Measurements from ENCODE around the gene WRNIP1.

Gene WRNIP1

GRCh38 chr6:2794171-2794730 is 29.1 kb downstream of the WRNIP1 start:
- TF ChIP-seq, protein P1, sequence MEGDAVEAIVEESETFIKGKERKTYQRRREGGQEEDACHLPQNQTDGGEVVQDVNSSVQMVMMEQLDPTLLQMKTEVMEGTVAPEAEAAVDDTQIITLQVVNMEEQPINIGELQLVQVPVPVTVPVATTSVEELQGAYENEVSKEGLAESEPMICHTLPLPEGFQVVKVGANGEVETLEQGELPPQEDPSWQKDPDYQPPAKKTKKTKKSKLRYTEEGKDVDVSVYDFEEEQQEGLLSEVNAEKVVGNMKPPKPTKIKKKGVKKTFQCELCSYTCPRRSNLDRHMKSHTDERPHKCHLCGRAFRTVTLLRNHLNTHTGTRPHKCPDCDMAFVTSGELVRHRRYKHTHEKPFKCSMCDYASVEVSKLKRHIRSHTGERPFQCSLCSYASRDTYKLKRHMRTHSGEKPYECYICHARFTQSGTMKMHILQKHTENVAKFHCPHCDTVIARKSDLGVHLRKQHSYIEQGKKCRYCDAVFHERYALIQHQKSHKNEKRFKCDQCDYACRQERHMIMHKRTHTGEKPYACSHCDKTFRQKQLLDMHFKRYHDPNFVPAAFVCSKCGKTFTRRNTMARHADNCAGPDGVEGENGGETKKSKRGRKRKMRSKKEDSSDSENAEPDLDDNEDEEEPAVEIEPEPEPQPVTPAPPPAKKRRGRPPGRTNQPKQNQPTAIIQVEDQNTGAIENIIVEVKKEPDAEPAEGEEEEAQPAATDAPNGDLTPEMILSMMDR (IDR thresholded peaks at IDR 0.05; ENCODE audit: insufficient read depth, low read length, missing control alignments) = no peak
- no peak overlapping the region for H3K4me3 ChIP-seq (ENCODE audit: low read depth, low read length)
- no peak for DNase-seq (ENCODE audit: low read depth, low spot score)
- CTCF ChIA-PET = interaction anchor here (1.3 to 6.1 kb wide), 5 partner anchors 47 to 158 kb away, joined by 4 to 114 read pairs (median 11); partner anchors contain the start of gene SERPINB1
- POLR2A ChIA-PET = no interaction called here

- H3K4me3 ChIP-seq (ENCODE audit: low read depth, low read length) = no peak overlapping the region
- TF ChIP-seq, protein P1 (IDR thresholded peaks at IDR 0.05; ENCODE audit: insufficient read depth, low read length, missing control alignments) = no peak
- CTCF ChIA-PET = interaction anchor here (1.1 to 5.9 kb wide), 2 partner anchors 51 to 138 kb away, joined by 5 to 114 read pairs; no protein-coding TSS in a partner anchor
- no peak for DNase-seq (ENCODE audit: low read depth, low spot score)
- POLR2A ChIA-PET = no interaction called here
These were observed 30.0 kb downstream of the WRNIP1 start for GRCh38 chr6:2795162-2795561.

GRCh38 chr6:2795956-2796355 is 30.8 kb downstream of the WRNIP1 start:
- POLR2A ChIA-PET = no interaction called here
- CTCF ChIA-PET = interaction anchor here (1.1 to 1.8 kb wide), 2 partner anchors 43 to 50 kb away, joined by 5 read pairs; no protein-coding TSS in a partner anchor
- no peak for DNase-seq (ENCODE audit: low read depth, low spot score)

DNA sequence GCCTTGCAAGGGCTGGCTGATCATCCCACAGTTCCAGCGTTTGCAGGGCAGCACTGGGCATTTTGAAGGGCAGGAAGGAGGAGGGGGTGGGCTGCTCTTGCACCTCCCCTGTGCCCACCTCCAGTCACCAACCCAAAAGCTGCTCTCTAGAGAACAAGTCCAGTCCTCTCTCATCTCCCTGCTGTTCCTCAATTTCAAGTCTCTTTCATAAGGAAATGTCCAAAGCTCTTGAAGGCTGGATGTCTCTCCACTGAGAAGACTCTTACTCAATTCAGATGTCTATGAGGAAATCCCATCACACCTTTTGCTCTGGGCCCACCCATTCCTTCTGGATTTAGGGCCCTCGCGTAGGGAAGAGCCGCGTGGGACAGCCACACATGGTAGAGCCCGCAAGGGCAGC is 31.7 kb downstream of the WRNIP1 start:
- CTCF ChIA-PET = interaction anchor here (1.0 to 1.8 kb wide), 3 partner anchors 43 to 133 kb away, joined by 3 to 5 read pairs (median 3); no protein-coding TSS in a partner anchor
- TF ChIP-seq, protein P1 (IDR thresholded peaks at IDR 0.05; ENCODE audit: insufficient read depth, low read length, missing control alignments) = no peak
- no peak for DNase-seq (ENCODE audit: low read depth, low spot score)
- POLR2A ChIA-PET = no interaction called here
- no peak overlapping the region for H3K4me3 ChIP-seq (ENCODE audit: low read depth, low read length)

More at GRCh38 chr6:2795956-2796355, 30.8 kb downstream of the WRNIP1 start:
- no peak overlapping the region for H3K4me3 ChIP-seq (ENCODE audit: low read depth, low read length)
- TF ChIP-seq, protein P1 (IDR thresholded peaks at IDR 0.05; ENCODE audit: insufficient read depth, low read length, missing control alignments) = no peak

- DNase-seq (ENCODE audit: low read depth, low spot score) = no peak
- ChIA-PET POLR2A (no interaction called here), CTCF (interaction anchor here (1.0 to 1.2 kb wide), 5 partner anchors 9 to 133 kb away, joined by 3 to 5 read pairs (median 3); no protein-coding TSS in a partner anchor)
- H3K4me3 ChIP-seq (ENCODE audit: low read depth, low read length) = no peak overlapping the region
- TF ChIP-seq, protein P1 (IDR thresholded peaks at IDR 0.05; ENCODE audit: insufficient read depth, low read length, missing control alignments) = no peak
These were observed 32.4 kb downstream of the WRNIP1 start for GRCh38 chr6:2797564-2798031.

DNA sequence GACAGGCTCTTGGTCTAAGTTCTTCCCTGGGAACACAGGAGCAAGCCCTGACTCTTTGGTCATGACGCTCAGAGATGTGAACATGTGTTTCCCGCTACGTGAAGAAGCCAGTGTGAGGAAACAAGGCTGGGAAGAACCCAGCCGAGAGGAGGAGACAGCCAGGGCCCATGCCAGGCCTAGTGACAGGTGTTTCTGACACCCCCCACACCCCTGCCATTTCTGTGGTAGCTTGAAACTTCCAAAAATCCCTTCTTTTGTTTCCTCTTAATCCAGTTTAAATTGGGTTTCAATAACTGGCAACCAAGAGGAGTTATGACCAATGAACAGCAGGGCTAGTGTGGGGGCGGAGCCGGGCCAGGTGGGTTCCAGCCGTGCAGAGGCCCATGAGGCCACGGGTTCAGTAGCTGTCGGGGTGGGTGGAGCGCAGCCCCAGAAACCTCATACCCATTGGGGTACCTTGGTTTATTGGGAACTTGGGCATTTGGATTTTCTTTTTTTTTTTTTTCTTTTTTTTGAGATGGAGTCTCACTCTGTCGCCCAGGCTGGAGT is 33.5 kb downstream of the WRNIP1 start:
- ChIA-PET POLR2A (interaction anchor here (0.6 kb wide), 1 partner anchor 14 kb away, joined by 5 read pairs; no protein-coding TSS in a partner anchor), CTCF (interaction anchor here (1.1 to 1.2 kb wide), 3 partner anchors 10 to 47 kb away, joined by 3 to 5 read pairs (median 5); no protein-coding TSS in a partner anchor)
- TF ChIP-seq, protein P1 (IDR thresholded peaks at IDR 0.05; ENCODE audit: insufficient read depth, low read length, missing control alignments) = no peak
- DNase-seq (ENCODE audit: low read depth, low spot score) = no peak
- no peak overlapping the region for H3K4me3 ChIP-seq (ENCODE audit: low read depth, low read length)

Measured in AG04449 (cell line).